ENCODE data around the gene ACOT9. TPM values are rescaled to one million over a fixed set of nuclear protein-coding genes. Genes with fewer than 3 reads are reported as not detected.
"Not testable (repeated sequence)": the region's sequence is repeated elsewhere in the genome, so short reads cannot be mapped to it uniquely, and the experiment has no call there.

Gene ACOT9
- total RNA-seq, 4 donors from 2014 or later, result 21.4 to 72.2 (median 27.5) TPM

- DNase-seq, result no peak
- Histone ChIP-seq H3K27me3 (no peaks in the 10 kb centered on the region), H3K4me3 (no peak overlapping the region), H3K4me1 (peaks cover 0 to 15% (median 0%) of the 10 kb centered on the region in 4 donors), H3K36me3 (peaks cover 0 to 5% (median 0%) of the 10 kb centered on the region in 4 donors), H3K9me3 (no peaks in the 10 kb centered on the region), H3K27ac (peak overlapping the region; percentile 56 to 97 (median 75))
- intact Hi-C loops (cut with DNase I; ENCODE audit: low total_unique reads) (loop anchor here (2.0 kb wide), 1 partner anchor 120 kb away; no protein-coding TSS in a partner anchor), in situ Hi-C loops (cut with MboI; ENCODE audit: low pct_ligation_motif_present in 1 of 4, low pct_unique_long_range_greater_than_20kb in 1 of 4, low sequenced_read_pairs in 3 of 4) (loop anchor here in 3 of 4 donors (5.0 to 25.0 kb wide), 3 partner anchors 105 to 122 kb away; partner anchors contain the start of genes APOO (in 1 of the 3) and CXorf58 (in 1 of the 3))
- TF ChIP-seq POLR2AphosphoS5 (IDR thresholded peaks at IDR 0.05) (no peak), CTCF (IDR thresholded peaks at IDR 0.05) (no peak), POLR2A (IDR thresholded peaks at IDR 0.05) (no peak), EP300 (IDR thresholded peaks at IDR 0.05; ENCODE audit: low read depth) (no peak)
- 57 to 100% methylated on average over 1 to 6 of the region's 6 CpGs for WGBS, 2 donors (ENCODE audit: low coverage in 1 of 2)
Observed at GRCh38 chrX:23782455-23782854, 39.4 kb upstream of the ACOT9 start.

- no peak for DNase-seq
- WGBS, 2 donors (ENCODE audit: low coverage in 1 of 2), result 60 to 64% methylated on average over 1 to 4 of the region's 4 CpGs
- intact Hi-C loops (cut with DNase I; ENCODE audit: low total_unique reads), result no loop called here
Observed at GRCh38 chrX:23779025-23779424, 35.9 kb upstream of the ACOT9 start.

GRCh38 chrX:23776363-23776762 is 33.3 kb upstream of the ACOT9 start:
- H3K9me3 ChIP-seq, result no peaks in the 10 kb centered on the region
- TF ChIP-seq EP300 (IDR thresholded peaks at IDR 0.05; ENCODE audit: low read depth) (no peak), CTCF (IDR thresholded peaks at IDR 0.05) (no peak), POLR2A (IDR thresholded peaks at IDR 0.05) (no peak), POLR2AphosphoS5 (IDR thresholded peaks at IDR 0.05) (no peak)
- H3K4me3 ChIP-seq, result no peak overlapping the region
- DNase-seq, result no peak
- no peaks in the 10 kb centered on the region for H3K36me3 ChIP-seq
- intact Hi-C loops (cut with DNase I; ENCODE audit: low total_unique reads), result no loop called here
- no peak overlapping the region for H3K27ac ChIP-seq
- H3K4me1 ChIP-seq, result no peaks in the 10 kb centered on the region
- in situ Hi-C loops (cut with MboI; ENCODE audit: low pct_ligation_motif_present in 1 of 4, low pct_unique_long_range_greater_than_20kb in 1 of 4, low sequenced_read_pairs in 3 of 4), result loop anchor here in 1 of 4 donors (25.0 kb wide), 1 partner anchor 111 kb away; no protein-coding TSS in a partner anchor
- WGBS, 2 donors (ENCODE audit: low coverage in 1 of 2), result 82 to 100% methylated on average over 3 of the region's 3 CpGs
- H3K27me3 ChIP-seq, result no peaks in the 10 kb centered on the region

More at GRCh38 chrX:23779025-23779424, 35.9 kb upstream of the ACOT9 start:
- H3K36me3 ChIP-seq, result no peaks in the 10 kb centered on the region
- H3K27me3 ChIP-seq, result no peaks in the 10 kb centered on the region
- H3K4me3 ChIP-seq, result no peak overlapping the region
- in situ Hi-C loops (cut with MboI; ENCODE audit: low pct_ligation_motif_present in 1 of 4, low pct_unique_long_range_greater_than_20kb in 1 of 4, low sequenced_read_pairs in 3 of 4), result loop anchor here in 1 of 4 donors (25.0 kb wide), 1 partner anchor 108 kb away; no protein-coding TSS in a partner anchor
- TF ChIP-seq POLR2A (IDR thresholded peaks at IDR 0.05), result no peak
- no peak for TF ChIP-seq EP300 (IDR thresholded peaks at IDR 0.05; ENCODE audit: low read depth)
- H3K27ac ChIP-seq, result no peak overlapping the region
- H3K4me1 ChIP-seq, result peaks cover 0 to 6% (median 0%) of the 10 kb centered on the region in 4 donors
- H3K9me3 ChIP-seq, result no peaks in the 10 kb centered on the region

- WGBS, 2 donors (ENCODE audit: low coverage in 1 of 2), result 60 to 83% methylated on average over 1 to 3 of the region's 3 CpGs
- H3K27ac ChIP-seq, result peak overlapping the region; percentile 18 to 64 (median 56)
- in situ Hi-C loops (cut with MboI; ENCODE audit: low pct_ligation_motif_present in 1 of 4, low pct_unique_long_range_greater_than_20kb in 1 of 4, low sequenced_read_pairs in 3 of 4) (loop anchor here in 1 of 4 donors (25.0 kb wide), 1 partner anchor 139 kb away; the partner anchor contains the start of genes APOO and CXorf58), intact Hi-C loops (cut with DNase I; ENCODE audit: low total_unique reads) (no loop called here)
- H3K36me3 ChIP-seq, result no peaks in the 10 kb centered on the region
- no peaks in the 10 kb centered on the region for H3K27me3 ChIP-seq
- no peaks in the 10 kb centered on the region for H3K9me3 ChIP-seq
- peak; percentile 19 for DNase-seq
- H3K4me1 ChIP-seq, result no peaks in the 10 kb centered on the region
- H3K4me3 ChIP-seq, result no peak overlapping the region
- no peak for TF ChIP-seq CTCF (IDR thresholded peaks at IDR 0.05)
- no peak for TF ChIP-seq POLR2A (IDR thresholded peaks at IDR 0.05)
- no peak for TF ChIP-seq EP300 (IDR thresholded peaks at IDR 0.05; ENCODE audit: low read depth)
- TF ChIP-seq POLR2AphosphoS5 (IDR thresholded peaks at IDR 0.05), result no peak
Observed at GRCh38 chrX:23773601-23774175, 30.6 kb upstream of the ACOT9 start.

GRCh38 chrX:23771086-23771485 is 28.0 kb upstream of the ACOT9 start:
- H3K4me3 ChIP-seq; H3K27ac ChIP-seq; H3K9me3 ChIP-seq; H3K36me3 ChIP-seq; DNase-seq; intact Hi-C loops (cut with DNase I; ENCODE audit: low total_unique reads); H3K27me3 ChIP-seq; H3K4me1 ChIP-seq: not testable (repeated sequence)
- 87% methylated on average over 7 of the region's 7 CpGs; no CpG with 5 or more reads in 1 of the 2 donors for WGBS, 2 donors (ENCODE audit: low coverage in 1 of 2)
- in situ Hi-C loops (cut with MboI; ENCODE audit: low pct_ligation_motif_present in 1 of 4, low pct_unique_long_range_greater_than_20kb in 1 of 4, low sequenced_read_pairs in 3 of 4), result loop anchor here in 1 of 4 donors (25.0 kb wide), 1 partner anchor 141 kb away; the partner anchor contains the start of genes APOO and CXorf58

All from transverse colon (tissue), 4 donors.